ENCODE results near the gene ZNF438. TPM values are rescaled to one million over a fixed set of nuclear protein-coding genes. Genes with fewer than 3 reads are reported as not detected.
"Not testable (repeated sequence)": the region's sequence is repeated elsewhere in the genome, so short reads cannot be mapped to it uniquely, and the experiment has no call there.

Gene ZNF438
- total RNA-seq, 2 experiments from 2014 or later: 3.1 to 3.9 TPM

DNA sequence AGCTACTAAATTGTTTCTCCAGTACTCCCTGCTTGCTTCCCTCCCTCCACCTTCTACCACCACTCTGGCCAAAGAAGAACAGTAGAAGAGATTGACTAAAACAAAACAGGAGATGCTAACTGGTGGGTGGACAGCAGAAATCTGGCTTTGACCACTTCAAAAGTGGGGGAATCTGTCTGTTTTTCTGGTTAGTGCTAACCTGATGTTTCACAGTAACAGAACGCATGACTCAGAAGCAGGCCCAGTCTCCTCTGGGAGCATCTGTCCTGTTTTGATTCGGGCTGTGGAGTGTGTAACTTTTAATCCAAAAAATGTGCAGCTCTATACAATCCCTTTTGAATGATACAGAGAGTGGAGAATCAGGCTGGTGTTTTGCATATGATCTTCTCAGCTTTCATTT is 32.7 kb upstream of the ZNF438 start:
- H3K9me3 Mint-ChIP-seq: no peaks in the 10 kb centered on the region
- no peaks in the 10 kb centered on the region for H3K36me3 Mint-ChIP-seq
- ATAC-seq (ENCODE audit: low read depth) (no peak), DNase-seq (no peak)
- H3K4me3 Mint-ChIP-seq: no peak overlapping the region
- no peaks in the 10 kb centered on the region for H3K4me1 Mint-ChIP-seq
- no peak overlapping the region for H3K27ac Mint-ChIP-seq
- peaks cover 13% of the 10 kb centered on the region for H3K27me3 Mint-ChIP-seq
- POLR2A ChIA-PET: no interaction called here

DNA sequence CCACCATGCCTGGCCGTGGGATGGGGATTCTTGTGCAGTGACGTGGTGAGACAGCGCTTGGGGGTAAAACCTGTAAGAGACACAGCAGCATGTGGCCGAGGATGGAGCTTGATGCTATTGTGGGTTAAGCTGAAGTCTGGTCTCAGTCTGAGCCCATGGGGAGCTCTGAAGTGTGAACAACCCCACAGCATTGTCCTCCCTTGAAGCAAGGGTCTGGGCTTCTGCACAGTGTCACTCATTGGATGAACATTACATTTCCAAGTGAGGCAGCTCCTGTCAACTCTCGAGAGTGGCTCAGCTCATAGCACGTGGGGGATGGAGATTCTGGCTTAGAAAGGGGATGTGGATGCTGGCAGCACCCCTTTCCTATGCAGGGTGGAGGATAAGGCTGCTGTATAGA is 32.2 kb upstream of the ZNF438 start:
- no peaks in the 10 kb centered on the region for H3K9me3 Mint-ChIP-seq
- no peak for ATAC-seq (ENCODE audit: low read depth)
- no peaks in the 10 kb centered on the region for H3K36me3 Mint-ChIP-seq
- POLR2A ChIA-PET: no interaction called here
- peaks cover 8% of the 10 kb centered on the region for H3K27me3 Mint-ChIP-seq
- no peak overlapping the region for H3K4me3 Mint-ChIP-seq
- H3K27ac Mint-ChIP-seq: no peak overlapping the region
- no peak for DNase-seq
- H3K4me1 Mint-ChIP-seq: no peaks in the 10 kb centered on the region

DNA sequence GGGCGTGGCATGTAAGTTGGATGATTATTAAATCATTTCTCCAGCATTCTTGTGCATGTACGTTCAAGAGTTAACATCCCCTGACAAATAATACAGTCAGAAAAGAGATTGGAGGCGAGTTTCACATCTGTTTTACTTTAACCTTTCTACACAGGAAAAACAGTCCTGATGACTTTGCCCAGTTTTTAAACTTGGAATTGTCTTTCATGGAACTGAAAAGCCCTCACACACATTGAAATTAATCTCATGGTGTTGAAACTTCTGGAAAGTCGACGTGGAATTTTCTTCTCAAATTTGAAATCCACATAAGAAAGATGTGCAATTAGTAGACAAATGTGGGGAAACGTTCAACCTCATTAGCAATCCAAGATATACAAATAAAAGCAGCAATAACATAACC is 31.2 kb upstream of the ZNF438 start:
- no peak for ATAC-seq (ENCODE audit: low read depth)
- no peaks in the 10 kb centered on the region for H3K36me3 Mint-ChIP-seq

DNA sequence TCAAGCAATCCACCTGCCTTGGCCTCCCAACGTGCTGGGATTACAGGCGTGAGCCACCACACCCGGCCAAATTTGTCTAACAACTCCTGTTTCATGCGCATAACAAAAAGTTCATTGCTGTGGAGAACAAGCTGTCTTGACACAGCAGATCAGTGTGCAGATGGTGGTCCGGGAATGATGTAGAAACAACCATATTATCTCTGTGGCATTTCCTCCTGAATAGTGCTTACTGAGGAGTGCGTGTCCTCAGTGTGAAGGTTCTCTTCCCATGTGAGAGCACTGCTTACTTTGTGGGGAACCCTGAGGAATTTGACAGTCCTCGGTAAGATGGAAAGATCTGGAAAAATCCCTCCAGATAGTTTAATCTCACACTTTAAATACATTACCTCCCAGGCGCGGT is 30.3 kb upstream of the ZNF438 start:
- ATAC-seq (ENCODE audit: low read depth) (no peak), DNase-seq (no peak)
- Mint-ChIP-seq H3K9me3 (no peaks in the 10 kb centered on the region), H3K4me3 (no peak overlapping the region), H3K27ac (no peak overlapping the region), H3K4me1 (no peaks in the 10 kb centered on the region), H3K36me3 (no peaks in the 10 kb centered on the region), H3K27me3 (peaks cover 8% of the 10 kb centered on the region)
- POLR2A ChIA-PET: no interaction called here

More for the DNA sequence above, 31.2 kb upstream of the ZNF438 start:
- Mint-ChIP-seq H3K27me3 (peaks cover 5% of the 10 kb centered on the region), H3K9me3 (no peaks in the 10 kb centered on the region), H3K4me1 (no peaks in the 10 kb centered on the region), H3K27ac (no peak overlapping the region), H3K4me3 (no peak overlapping the region)
- POLR2A ChIA-PET: no interaction called here
- DNase-seq: no peak

DNA sequence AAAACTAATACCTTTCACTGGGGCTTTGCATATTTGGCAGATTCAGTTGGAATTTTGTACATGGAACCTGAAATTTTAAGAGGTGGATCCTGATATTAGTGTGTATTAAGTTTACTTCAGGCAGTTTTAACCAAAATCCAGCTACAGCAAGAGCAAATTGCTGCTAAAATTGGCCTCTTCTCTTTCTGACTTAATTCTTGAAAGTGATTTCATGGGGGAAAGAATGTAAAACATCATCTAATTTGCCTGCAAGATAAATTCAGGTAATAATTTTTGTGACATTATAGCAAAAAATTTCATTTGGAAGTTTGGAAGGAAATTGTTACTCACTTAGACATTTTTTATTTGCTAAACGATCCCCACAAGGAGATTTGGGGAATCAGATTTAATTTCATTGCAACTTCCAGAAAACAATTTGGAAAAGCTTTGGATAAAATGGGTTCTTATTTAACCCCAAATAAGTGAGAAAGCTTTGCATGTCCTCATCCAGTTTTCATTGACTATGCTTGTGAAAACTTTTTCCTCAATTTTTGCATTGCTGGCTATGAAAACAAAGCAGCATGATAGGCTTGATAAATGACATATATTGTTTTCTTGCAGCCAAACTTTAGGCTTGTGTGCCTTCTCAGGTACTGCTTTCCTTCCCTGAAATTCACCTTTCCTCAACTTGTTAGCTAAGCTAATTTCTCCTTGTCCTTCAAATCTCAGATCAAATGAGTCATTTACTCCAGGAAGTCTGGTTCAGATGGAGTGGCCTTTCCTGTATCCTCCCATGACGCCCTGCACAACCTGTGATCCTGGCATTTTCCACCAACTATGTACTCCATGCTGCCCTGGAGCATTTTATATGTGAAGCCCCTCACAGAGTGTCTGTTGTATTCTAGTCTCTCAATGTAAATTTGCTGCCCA is 27.4 kb upstream of the ZNF438 start:
- H3K27ac Mint-ChIP-seq: no peak overlapping the region
- DNase-seq (no peak), ATAC-seq (ENCODE audit: low read depth) (no peak)
- POLR2A ChIA-PET: no interaction called here
- H3K36me3 Mint-ChIP-seq: no peaks in the 10 kb centered on the region
- no peak overlapping the region for H3K4me3 Mint-ChIP-seq
- H3K9me3 Mint-ChIP-seq: no peaks in the 10 kb centered on the region
- H3K4me1 Mint-ChIP-seq: no peaks in the 10 kb centered on the region
- peaks cover 3% of the 10 kb centered on the region for H3K27me3 Mint-ChIP-seq

DNA sequence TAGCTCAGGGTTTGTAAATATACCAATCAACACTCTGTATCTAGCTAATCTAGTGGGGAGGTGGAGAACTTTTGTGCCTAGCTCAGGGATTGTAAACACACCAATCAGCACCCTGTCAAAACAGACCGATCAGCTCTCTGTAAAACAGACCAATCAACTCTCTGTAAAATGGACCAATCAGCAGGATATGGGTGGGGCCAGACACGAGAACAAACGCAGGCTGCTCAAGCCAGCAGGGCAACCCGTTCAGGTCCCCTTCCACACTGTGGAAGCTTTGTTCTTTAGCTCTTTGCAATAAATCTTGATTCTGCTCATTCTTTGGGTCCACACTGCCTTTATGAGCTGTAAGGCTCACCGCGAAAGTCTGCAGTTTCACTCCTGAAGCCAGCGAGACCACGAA is 25.0 kb upstream of the ZNF438 start:
- H3K27ac Mint-ChIP-seq; H3K27me3 Mint-ChIP-seq; H3K4me1 Mint-ChIP-seq; H3K4me3 Mint-ChIP-seq; H3K36me3 Mint-ChIP-seq; POLR2A ChIA-PET; ATAC-seq (ENCODE audit: low read depth); H3K9me3 Mint-ChIP-seq; DNase-seq: not testable (repeated sequence)

DNA sequence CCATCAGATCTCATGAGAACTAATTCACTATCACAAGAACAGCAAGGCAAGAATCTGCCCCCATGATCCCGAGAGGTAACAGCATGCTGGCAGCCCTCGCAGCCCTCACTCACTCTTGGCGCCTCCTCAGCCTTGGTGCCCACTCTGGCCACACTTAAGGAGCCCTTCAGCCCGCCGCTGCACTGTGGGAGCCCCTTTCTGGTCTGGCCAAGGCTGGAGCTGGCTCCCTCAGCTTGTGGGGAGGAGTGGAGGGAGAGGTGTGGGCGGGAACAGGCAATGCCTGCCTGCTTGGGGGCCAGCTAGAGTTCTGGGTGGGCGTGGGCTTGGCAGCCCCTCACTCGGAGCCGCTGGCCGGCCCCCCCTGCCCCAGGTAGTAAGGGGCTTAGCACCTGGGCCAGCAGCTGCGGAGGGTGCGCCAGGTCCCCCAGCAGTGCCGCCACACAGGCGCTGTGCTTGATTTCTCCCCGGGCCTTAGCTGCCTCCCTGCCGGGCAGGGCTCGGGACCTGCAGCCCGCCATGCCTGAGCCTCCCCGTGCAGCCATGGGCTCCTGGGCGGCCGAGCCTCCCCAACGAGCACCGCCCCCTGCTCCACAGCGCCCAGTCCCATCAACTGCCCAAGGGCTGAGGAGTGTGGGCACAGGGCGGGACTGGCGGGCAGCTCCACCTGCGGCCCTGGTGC is 24.0 kb upstream of the ZNF438 start:
- H3K9me3 Mint-ChIP-seq: no peaks in the 10 kb centered on the region
- ATAC-seq (ENCODE audit: low read depth) (no peak), DNase-seq (no peak)
- no peak overlapping the region for H3K27ac Mint-ChIP-seq
- POLR2A ChIA-PET: no interaction called here
- no peak overlapping the region for H3K4me3 Mint-ChIP-seq
- H3K4me1 Mint-ChIP-seq: no peaks in the 10 kb centered on the region
- peaks cover 3% of the 10 kb centered on the region for H3K27me3 Mint-ChIP-seq
- H3K36me3 Mint-ChIP-seq: no peaks in the 10 kb centered on the region

DNA sequence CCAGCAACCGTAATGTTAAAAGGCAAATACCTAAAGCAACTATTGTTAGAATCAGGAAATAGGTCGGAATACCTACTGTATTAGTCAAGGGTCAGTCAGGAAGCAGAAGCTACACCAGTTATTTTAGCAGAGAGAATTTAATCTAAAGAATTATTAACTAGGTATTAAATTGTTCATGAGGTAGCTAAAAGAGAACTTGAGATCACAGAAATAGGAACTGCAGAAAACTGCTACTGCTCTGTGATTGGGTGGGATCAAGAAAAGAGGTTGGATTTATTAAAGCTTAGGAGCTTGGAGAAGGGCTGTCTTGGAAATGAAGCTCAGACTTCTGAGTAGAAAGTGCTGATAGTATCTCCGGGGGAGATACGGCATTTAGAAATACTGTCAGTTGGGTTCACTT is 20.0 kb upstream of the ZNF438 start:
- DNase-seq (no peak), ATAC-seq (ENCODE audit: low read depth) (no peak)
- Mint-ChIP-seq H3K36me3 (no peaks in the 10 kb centered on the region), H3K27ac (no peak overlapping the region), H3K4me1 (no peaks in the 10 kb centered on the region), H3K4me3 (no peak overlapping the region), H3K9me3 (peaks cover 1% of the 10 kb centered on the region), H3K27me3 (no peaks in the 10 kb centered on the region)
- POLR2A ChIA-PET: no interaction called here

DNA sequence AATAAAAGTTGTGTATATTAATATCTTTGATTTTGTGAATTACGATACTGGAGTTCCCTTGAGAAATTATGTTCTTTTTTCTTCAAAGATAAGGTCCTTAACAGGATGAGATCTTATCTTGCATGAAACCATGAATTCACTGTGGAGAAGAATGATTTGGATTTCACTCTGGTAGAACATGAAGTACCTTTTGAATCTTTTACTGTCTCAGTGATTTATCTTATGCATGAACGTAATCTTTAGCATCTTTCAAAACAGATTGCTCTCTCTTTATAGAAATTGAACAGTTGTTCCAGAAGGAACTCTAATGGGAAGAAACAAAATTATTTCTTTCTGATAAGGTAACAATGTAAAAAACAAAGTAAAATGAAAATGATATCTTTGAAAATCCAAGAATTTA is 11.0 kb upstream of the ZNF438 start:
- Mint-ChIP-seq H3K9me3 (peaks cover 3% of the 10 kb centered on the region), H3K27ac (no peak overlapping the region), H3K4me1 (peaks cover 1% of the 10 kb centered on the region), H3K27me3 (no peaks in the 10 kb centered on the region), H3K4me3 (no peak overlapping the region), H3K36me3 (no peaks in the 10 kb centered on the region)
- POLR2A ChIA-PET: no interaction called here
- DNase-seq (no peak), ATAC-seq (ENCODE audit: low read depth) (no peak)

DNA sequence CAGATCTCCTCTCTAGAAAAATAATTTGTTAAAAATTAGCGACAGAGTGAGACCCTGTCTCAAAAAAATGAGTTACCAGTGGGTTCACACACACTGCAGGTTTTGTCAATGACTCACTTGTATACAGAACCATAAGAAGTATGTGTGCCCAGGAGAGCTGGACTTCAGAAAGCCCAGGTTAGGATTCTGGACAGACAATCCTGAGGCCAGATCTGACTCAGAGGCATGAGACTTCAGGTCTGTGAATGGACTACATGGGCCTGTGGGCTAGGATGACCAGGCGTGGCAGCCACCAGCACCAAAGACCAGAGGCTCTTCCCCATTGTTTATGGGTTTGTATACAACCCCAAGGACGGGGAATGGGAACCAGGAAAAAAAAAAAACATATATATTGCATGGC is 9.3 kb upstream of the ZNF438 start:
- Mint-ChIP-seq H3K36me3 (no peaks in the 10 kb centered on the region), H3K27me3 (no peaks in the 10 kb centered on the region), H3K4me3 (no peak overlapping the region), H3K9me3 (peaks cover 3% of the 10 kb centered on the region), H3K4me1 (peaks cover 1% of the 10 kb centered on the region), H3K27ac (no peak overlapping the region)
- POLR2A ChIA-PET: no interaction called here
- no peak for ATAC-seq (ENCODE audit: low read depth)
- DNase-seq: no peak

DNA sequence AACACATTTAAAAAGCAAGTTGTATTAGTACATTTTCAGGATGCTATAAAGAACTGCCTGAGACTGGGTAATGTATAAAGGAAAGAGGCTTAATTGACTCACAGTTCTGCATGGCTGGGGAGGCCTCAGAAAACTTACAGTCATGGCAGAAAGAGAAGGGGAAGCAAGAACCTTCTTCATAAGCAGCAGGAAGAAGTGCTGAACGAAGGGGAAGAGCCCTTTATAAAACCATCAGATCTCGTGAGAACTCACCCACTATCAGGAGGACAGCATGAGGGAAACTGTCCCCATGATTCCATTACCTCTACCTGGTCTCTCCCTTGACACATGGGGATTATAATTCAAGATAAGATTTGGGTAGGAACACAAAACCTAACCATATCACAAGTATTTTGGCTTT is 7.3 kb upstream of the ZNF438 start:
- H3K27ac Mint-ChIP-seq; ATAC-seq (ENCODE audit: low read depth); H3K9me3 Mint-ChIP-seq; H3K27me3 Mint-ChIP-seq; POLR2A ChIA-PET; H3K4me3 Mint-ChIP-seq; DNase-seq; H3K36me3 Mint-ChIP-seq; H3K4me1 Mint-ChIP-seq: not testable (repeated sequence)

DNA sequence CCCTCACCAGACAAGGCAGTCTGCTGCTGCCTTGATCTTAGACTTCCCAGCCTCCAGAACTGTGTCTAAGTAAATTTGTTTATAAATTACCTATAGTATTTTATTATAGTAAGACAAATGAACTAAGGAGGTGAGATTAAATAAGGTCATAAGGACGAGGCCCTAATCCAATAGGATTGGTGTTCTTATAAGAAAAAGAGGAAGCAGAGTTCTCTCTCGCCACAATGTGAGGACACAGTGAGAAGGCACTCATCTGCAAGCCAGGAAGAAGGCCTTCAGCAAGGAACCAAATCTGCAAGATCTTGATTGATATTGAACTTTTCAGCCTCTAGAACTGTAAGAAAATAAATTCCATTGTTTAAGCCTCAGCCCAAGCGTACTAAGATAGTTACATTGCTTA is 6.1 kb upstream of the ZNF438 start:
- Mint-ChIP-seq H3K27ac (no peak overlapping the region), H3K9me3 (peaks cover 2% of the 10 kb centered on the region), H3K27me3 (no peaks in the 10 kb centered on the region), H3K4me1 (peaks cover 4% of the 10 kb centered on the region), H3K36me3 (no peaks in the 10 kb centered on the region), H3K4me3 (no peak overlapping the region)
- no peak for ATAC-seq (ENCODE audit: low read depth)
- no peak for DNase-seq
- POLR2A ChIA-PET: no interaction called here

DNA sequence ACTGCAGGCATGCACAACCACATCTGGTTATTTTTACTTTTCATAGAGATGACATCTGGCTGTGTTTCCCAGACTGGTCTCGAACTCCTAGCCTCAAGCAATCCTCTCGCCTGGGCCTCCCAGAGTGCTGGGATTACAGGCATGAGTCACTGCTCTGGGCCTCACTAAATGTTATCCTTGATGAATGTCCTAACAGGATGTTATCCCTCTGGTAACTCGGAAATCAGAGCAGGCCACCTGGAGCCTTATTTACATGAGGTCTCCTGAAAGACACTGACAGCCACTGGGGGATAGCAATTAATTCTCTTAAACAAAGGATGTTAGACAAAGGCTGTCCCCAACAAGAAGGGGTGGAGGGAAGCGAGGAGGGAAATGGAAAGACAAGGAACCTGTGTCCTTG is 4.5 kb upstream of the ZNF438 start:
- H3K36me3 Mint-ChIP-seq: no peaks in the 10 kb centered on the region
- peaks cover 2% of the 10 kb centered on the region for H3K9me3 Mint-ChIP-seq
- no peak for DNase-seq
- H3K27ac Mint-ChIP-seq: no peak overlapping the region
- no peaks in the 10 kb centered on the region for H3K27me3 Mint-ChIP-seq
- H3K4me3 Mint-ChIP-seq: no peak overlapping the region
- no peak for ATAC-seq (ENCODE audit: low read depth)
- H3K4me1 Mint-ChIP-seq: peaks cover 6% of the 10 kb centered on the region
- POLR2A ChIA-PET: no interaction called here

DNA sequence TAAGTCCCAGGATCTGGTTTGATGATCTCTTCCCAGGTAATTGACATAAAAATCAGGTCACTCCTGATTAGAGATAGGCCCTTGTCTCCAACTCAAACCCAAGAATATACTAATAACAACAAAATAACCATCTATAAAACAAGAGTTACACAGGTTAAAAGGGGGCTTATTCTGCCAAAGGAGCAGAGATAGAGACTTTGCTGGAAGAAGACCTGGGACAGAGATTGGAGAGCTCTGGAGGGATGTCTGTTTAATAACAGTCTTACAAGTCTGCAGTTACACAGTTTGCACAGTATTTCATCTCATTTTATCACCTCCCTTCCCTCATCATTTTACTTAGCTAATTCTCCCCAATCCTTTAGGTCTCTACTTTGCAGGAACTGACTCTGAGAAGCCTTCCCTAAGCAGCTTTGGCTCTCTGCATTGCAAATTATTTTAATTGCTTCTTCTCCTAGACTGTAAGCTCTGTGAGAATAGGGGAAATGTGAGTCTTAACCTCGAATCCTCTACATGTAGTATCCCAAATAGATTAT is 3.7 kb upstream of the ZNF438 start:
- DNase-seq: no peak
- Mint-ChIP-seq H3K27me3 (no peaks in the 10 kb centered on the region), H3K4me1 (peaks cover 11% of the 10 kb centered on the region), H3K36me3 (no peaks in the 10 kb centered on the region), H3K4me3 (no peak overlapping the region), H3K27ac (no peak overlapping the region), H3K9me3 (peaks cover 2% of the 10 kb centered on the region)
- POLR2A ChIA-PET: no interaction called here
- ATAC-seq (ENCODE audit: low read depth): no peak

All from activated naive CD8-positive, alpha-beta T cell treated with anti-CD3 and anti-CD28 coated beads, Interleukin-2, amount 10 ng/mL, durations not matched to agents 7 days and 5 days (primary cell).